AG09319 (cell line): ENCODE measurements around the gene ROPN1B.

Source experiments
- DNase-seq: peaks from one replicate; pipeline ENCODE4 v3.0.0-alpha.2; 2010; ENCODE audit warnings: low read depth; ENCODE audit errors: extremely low read depth
- TF ChIP-seq, protein P1 (sequence below): IDR thresholded peaks from 2 replicates; pipeline ENCODE4 v1.5.1; 2011; ENCODE audit warnings: low read depth, mild to moderate bottlenecking, inconsistent platforms, low read length, moderate library complexity

Gene ROPN1B

DNA sequence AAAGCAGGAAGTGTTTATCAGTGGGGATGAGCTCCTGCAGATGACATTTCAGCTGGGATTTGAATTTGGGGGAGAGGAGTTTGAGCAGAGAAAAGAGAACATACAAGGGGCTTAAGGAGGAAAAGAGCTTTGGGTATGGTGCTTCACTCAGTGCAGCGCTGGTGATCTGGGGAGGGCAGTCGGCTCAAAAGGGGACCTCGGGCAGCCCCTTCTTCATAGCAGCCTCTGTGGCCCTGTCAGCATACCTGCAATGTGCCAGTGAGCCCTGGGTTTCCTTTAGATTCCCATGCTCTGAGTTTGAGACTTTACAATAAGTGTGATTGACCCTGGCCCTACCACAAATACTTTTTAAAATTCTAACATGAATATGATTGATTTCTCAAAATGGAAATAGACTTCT, 40.2 kb downstream of the ROPN1B start:
- TF ChIP-seq, protein P1, sequence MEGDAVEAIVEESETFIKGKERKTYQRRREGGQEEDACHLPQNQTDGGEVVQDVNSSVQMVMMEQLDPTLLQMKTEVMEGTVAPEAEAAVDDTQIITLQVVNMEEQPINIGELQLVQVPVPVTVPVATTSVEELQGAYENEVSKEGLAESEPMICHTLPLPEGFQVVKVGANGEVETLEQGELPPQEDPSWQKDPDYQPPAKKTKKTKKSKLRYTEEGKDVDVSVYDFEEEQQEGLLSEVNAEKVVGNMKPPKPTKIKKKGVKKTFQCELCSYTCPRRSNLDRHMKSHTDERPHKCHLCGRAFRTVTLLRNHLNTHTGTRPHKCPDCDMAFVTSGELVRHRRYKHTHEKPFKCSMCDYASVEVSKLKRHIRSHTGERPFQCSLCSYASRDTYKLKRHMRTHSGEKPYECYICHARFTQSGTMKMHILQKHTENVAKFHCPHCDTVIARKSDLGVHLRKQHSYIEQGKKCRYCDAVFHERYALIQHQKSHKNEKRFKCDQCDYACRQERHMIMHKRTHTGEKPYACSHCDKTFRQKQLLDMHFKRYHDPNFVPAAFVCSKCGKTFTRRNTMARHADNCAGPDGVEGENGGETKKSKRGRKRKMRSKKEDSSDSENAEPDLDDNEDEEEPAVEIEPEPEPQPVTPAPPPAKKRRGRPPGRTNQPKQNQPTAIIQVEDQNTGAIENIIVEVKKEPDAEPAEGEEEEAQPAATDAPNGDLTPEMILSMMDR, result no peak
- no peak for DNase-seq

DNA sequence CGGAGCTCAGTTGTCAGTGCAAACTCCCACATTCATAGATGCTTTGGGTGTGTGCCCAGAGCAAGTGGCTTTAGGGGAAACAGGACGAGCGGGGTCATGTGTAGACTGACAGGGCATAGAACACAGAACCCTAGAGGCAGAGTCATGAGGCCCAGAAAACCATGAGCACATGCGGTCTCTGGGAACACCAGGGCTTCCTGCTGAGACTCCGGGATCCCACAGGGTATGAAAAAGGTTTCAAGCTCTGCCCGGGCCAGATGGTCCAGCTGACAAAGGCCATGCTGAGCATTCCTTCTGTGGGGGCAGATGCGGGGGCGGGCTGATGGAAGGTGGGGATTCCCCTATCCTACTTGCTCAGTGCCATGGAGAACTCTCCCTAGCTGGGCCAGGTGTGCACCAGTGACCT, 44.8 kb downstream of the ROPN1B start:
- TF ChIP-seq, protein P1, result no peak
- DNase-seq, result no peak

DNA sequence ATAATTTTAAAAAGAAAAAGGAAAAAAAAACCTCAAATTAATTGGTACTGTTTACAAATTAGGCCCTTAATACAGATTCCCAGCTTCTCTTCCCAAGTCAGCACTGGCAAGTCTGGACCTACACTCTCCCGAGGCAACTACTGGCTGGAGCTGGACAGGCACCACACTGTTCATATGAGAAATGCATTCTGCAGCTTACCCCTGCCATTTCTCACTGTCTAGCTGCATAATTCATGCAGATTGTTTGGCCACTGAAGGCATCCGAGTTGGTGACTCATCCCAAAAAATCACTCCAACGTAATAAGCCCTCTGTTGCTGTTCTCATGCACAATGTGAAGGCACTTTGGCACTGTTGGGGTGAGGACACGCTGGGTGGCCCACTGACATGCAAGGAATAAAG, 45.3 kb downstream of the ROPN1B start:
- peak; percentile 19 for DNase-seq
- TF ChIP-seq, protein P1, result no peak

GRCh38 chr3:126015075-126015474, 46.1 kb downstream of the ROPN1B start:
- DNase-seq, result no peak
- TF ChIP-seq, protein P1, result no peak

DNA sequence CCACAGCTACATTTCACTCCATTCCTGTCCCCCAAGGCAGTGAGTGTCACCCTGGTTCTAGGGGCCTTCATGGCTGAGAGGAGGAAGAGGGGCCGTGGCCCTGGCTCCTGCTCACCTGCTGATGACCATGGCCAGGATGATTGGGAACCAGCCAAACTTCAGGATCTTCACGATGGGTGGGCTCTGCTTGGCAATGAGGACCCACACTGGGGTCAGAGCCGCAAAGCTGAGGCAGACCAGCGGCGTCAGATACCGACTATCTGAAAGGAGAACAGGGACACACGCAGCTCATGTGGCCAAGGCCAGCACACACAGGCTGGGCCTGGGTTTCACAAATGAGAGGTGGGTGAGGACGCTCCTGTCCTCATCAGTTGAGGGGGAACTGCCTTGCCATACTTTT, 47.6 kb downstream of the ROPN1B start:
- no peak for DNase-seq
- TF ChIP-seq, protein P1, result no peak

- TF ChIP-seq, protein P1, result no peak
- no peak for DNase-seq
Measured at GRCh38 chr3:126017362-126017761, 48.4 kb downstream of the ROPN1B start.

DNA sequence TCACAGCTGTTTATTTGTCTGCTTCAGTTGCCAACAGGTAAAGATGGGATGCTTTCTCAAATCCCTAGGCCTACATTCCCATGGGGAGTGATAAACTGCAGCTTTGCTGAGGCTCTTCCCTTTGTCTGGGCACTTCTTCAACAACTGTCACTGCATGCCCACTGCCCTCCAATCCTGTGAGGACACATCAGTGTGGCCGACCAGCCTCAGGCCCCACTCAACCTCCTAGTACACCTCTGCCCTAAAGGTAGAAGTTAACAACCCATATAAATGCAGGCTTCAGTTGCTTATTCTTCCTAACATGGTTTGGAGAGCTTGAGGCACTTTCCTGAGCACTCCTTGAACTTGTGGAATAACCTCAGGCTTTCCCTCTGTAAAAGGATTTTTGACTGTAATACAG, 49.6 kb downstream of the ROPN1B start:
- TF ChIP-seq, protein P1, result no peak

More for the DNA sequence above, 49.6 kb downstream of the ROPN1B start:
- DNase-seq, result no peak
